Stimulated activated effector memory CD8-positive, alpha-beta T cell treated with anti-CD3 and anti-CD28 coated beads, Interleukin-12 subunit alpha, Interleukin-12 subunit beta, amount 100 ng/mL, for 72 hours (primary cell): ENCODE measurements around the gene CLN5.
"Not testable (repeated sequence)": the region's sequence is repeated elsewhere in the genome, so short reads cannot be mapped to it uniquely, and the experiment has no call there.

Source experiments
- ATAC-seq: fragments of 150-1000 bp; cut with Tn5 transposase; 2 replicates; pipeline ENCODE4 v1.10.0; 2021
- DNase-seq, 2 donors: peaks; one replicate each; pipeline ENCODE4 v3.0.0; 2021 to 2022; ENCODE audit warnings: low spot score in 2 of 2
- H3K27ac Mint-ChIP-seq: one replicate; pipeline ENCODE4 v1.8.0; 2022; ENCODE audit warnings: mild to moderate bottlenecking, mixed read lengths
- H3K36me3 Mint-ChIP-seq: one replicate; pipeline ENCODE4 v1.8.0; 2022; ENCODE audit warnings: mild to moderate bottlenecking, mixed read lengths
- H3K4me1 Mint-ChIP-seq: one replicate; pipeline ENCODE4 v1.8.0; 2022; ENCODE audit warnings: mixed read lengths
- H3K4me3 Mint-ChIP-seq: one replicate; pipeline ENCODE4 v1.8.0; 2022; ENCODE audit warnings: mild to moderate bottlenecking, mixed read lengths
- H3K9me3 Mint-ChIP-seq: one replicate; pipeline ENCODE4 v1.8.0; 2022; ENCODE audit warnings: mixed read lengths

CLN5 gene

DNA sequence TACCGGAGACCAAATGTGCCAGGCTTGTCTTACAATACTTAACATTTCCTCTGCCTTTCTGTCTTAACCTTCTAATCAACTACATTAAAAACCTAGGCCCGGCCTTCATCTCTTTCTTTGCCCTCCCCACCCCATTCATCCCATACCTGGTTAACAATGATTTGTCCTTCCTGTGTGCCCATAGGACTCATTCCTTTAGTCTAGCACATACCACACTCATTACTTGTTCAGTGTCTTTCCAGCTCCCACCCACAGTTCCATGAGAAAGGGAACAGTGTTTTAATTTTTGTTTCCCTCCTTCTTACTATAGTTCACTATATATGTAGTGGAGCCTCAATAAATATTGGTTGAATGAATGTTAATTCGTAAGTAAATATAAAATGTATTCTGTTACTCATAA lies 2.4 kb downstream of the CLN5 start:
- H3K4me3 Mint-ChIP-seq = peak overlapping the region; percentile 91
- H3K4me1 Mint-ChIP-seq = peaks cover 42% of the 10 kb centered on the region
- H3K9me3 Mint-ChIP-seq = no peaks in the 10 kb centered on the region

DNA sequence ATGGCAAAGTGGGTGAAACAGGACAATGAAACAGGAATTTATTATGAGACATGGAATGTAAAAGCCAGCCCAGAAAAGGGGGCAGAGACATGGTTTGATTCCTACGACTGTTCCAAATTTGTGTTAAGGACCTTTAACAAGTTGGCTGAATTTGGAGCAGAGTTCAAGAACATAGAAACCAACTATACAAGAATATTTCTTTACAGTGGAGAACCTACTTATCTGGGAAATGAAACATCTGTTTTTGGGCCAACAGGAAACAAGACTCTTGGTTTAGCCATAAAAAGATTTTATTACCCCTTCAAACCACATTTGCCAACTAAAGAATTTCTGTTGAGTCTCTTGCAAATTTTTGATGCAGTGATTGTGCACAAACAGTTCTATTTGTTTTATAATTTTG lies 8.6 kb downstream of the CLN5 start:
- no peak overlapping the region for H3K27ac Mint-ChIP-seq
- H3K4me3 Mint-ChIP-seq = no peak overlapping the region
- ATAC-seq (no peak), DNase-seq (no peak)
- H3K36me3 Mint-ChIP-seq = peaks cover 83% of the 10 kb centered on the region
- no peaks in the 10 kb centered on the region for H3K9me3 Mint-ChIP-seq
- H3K4me1 Mint-ChIP-seq = no peaks in the 10 kb centered on the region

More for the DNA sequence above, 2.4 kb downstream of the CLN5 start:
- ATAC-seq (no peak), DNase-seq (peak in 1 of 2 donors; percentile 32)
- no peak overlapping the region for H3K27ac Mint-ChIP-seq
- H3K36me3 Mint-ChIP-seq = peaks cover 55% of the 10 kb centered on the region

DNA sequence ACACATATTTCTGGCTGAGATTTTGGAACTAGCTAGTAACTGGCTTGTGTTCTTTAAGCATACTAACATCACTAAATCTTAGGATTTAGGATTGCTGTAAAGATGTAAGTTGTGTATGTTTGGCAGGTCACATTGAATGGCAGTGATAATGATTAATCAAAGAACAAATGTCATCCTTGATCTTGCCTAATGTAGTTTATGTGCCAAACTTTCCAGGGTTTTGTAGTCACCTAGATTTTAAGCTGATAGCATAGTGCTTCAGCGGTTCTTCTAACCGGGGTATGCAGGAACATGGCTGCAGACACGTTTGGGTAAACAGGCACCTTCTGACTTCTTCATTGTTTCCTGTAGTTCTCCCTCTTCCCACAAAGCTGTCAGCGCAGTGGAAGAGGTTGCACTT lies 9.7 kb downstream of the CLN5 start:
- Mint-ChIP-seq H3K27ac (no peak overlapping the region), H3K4me1 (no peaks in the 10 kb centered on the region), H3K36me3 (peaks cover 80% of the 10 kb centered on the region), H3K4me3 (no peak overlapping the region), H3K9me3 (no peaks in the 10 kb centered on the region)
- ATAC-seq (no peak), DNase-seq (no peak)

DNA sequence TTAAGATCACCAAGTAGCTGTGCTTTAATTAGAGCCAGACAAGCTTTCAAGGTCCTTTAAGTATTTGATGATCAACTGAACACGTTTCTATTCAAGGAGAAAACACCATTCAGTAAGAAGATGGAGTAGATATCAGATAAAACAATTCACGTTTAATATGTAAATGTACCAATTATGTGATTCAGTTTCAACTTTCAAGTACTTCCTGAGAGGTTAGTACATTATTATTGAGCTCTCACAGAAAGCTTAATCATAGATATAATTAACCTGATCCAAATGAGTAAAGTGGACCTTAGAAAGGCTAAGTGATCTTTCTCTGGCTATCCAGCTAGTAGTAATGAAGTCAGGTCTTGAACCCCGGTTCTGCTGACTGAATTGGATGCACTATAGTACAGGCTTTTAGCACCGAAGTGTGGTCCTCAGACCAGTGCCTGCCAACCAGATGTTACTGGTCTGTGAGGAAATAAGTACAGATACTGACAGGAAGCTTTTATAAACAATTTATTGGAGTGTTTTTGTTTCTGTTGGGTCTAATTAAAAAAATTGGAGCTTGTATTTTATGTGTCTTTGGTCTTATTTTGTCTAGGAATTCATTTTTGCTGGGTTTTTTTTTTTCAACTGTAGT lies 10.2 kb downstream of the CLN5 start:
- Mint-ChIP-seq H3K27ac (no peak overlapping the region), H3K36me3 (peaks cover 82% of the 10 kb centered on the region)
- DNase-seq = no peak

GRCh38 chr13:77002590-77003190 lies 10.8 kb downstream of the CLN5 start:
- H3K4me3 Mint-ChIP-seq = no peak overlapping the region
- ATAC-seq = no peak
- H3K4me1 Mint-ChIP-seq = no peaks in the 10 kb centered on the region
- H3K9me3 Mint-ChIP-seq = no peaks in the 10 kb centered on the region
- H3K36me3 Mint-ChIP-seq = peaks cover 82% of the 10 kb centered on the region
- no peak overlapping the region for H3K27ac Mint-ChIP-seq
- DNase-seq = no peak

More for the DNA sequence above, 10.2 kb downstream of the CLN5 start:
- no peak for ATAC-seq
- Mint-ChIP-seq H3K4me3 (no peak overlapping the region), H3K9me3 (no peaks in the 10 kb centered on the region), H3K4me1 (no peaks in the 10 kb centered on the region)

DNA sequence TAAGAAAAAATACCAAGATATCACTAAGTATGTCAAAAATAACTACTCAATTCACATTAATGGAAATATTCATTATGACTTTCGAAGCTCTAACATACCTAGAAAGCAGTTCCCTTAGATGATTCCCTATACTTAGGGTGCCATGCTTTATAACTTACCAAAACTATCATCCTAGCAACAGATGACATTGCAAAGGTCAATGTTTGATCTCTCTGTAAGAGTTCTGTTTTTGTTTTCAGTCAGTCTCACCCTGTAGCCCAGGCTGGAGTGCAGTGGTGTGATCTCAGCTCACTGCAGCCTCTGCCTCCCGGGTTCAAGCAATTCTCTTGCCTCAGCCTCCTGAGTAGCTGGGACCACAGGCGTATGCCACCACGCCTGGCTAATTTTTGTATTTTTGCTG lies 16.5 kb downstream of the CLN5 start:
- not testable (repeated sequence) for DNase-seq, H3K9me3 Mint-ChIP-seq, H3K4me3 Mint-ChIP-seq
- Mint-ChIP-seq H3K4me1 (peaks cover 17% of the 10 kb centered on the region), H3K36me3 (peaks cover 94% of the 10 kb centered on the region), H3K27ac (peak overlapping the region; percentile 58)
- peak; percentile 55 for ATAC-seq

DNA sequence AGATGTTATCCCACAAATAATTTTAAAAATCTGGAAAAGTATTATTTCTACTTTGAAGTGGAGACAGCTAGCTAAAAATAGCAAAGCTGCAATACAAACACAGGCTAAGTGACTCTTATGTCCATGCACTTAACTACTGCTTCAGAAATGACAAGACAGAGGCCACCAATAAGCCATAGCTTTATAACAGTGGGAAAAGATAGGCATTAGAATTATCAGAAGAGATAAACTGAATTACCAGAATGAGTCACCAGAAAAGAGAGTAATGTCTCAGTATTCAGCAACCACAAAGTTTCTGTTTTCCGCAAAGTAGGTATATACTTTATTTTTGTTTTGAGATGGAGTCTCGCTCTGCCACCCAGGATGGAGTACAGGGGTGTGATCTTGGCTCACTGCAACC lies 17.1 kb downstream of the CLN5 start:
- Mint-ChIP-seq H3K27ac (peak overlapping the region; percentile 58), H3K36me3 (peaks cover 94% of the 10 kb centered on the region), H3K4me3 (no peak overlapping the region), H3K9me3 (no peaks in the 10 kb centered on the region), H3K4me1 (peaks cover 24% of the 10 kb centered on the region)
- ATAC-seq (peak; percentile 98), DNase-seq (no peak)

DNA sequence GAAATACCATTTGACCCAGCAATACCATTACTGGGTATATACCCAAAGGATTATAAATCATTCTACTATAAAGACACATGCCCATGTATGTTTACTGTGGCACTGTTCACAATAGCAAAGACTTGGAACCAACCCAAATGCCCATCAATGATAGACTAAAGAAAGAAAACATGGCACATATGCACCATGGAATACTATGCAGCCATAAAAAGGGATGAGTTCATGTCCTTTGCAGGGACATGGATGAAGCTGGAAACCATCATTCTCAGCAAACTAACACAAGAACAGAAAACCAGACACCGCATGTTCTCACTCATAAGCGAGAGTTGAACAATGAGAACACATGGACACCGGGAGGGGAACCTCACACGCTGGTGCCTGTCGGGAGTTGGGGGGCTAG lies 17.8 kb downstream of the CLN5 start:
- H3K27ac Mint-ChIP-seq = peak overlapping the region; percentile 58
- ATAC-seq, H3K9me3 Mint-ChIP-seq, H3K4me3 Mint-ChIP-seq, DNase-seq: not testable (repeated sequence)
- peaks cover 30% of the 10 kb centered on the region for H3K4me1 Mint-ChIP-seq
- H3K36me3 Mint-ChIP-seq = peaks cover 94% of the 10 kb centered on the region

DNA sequence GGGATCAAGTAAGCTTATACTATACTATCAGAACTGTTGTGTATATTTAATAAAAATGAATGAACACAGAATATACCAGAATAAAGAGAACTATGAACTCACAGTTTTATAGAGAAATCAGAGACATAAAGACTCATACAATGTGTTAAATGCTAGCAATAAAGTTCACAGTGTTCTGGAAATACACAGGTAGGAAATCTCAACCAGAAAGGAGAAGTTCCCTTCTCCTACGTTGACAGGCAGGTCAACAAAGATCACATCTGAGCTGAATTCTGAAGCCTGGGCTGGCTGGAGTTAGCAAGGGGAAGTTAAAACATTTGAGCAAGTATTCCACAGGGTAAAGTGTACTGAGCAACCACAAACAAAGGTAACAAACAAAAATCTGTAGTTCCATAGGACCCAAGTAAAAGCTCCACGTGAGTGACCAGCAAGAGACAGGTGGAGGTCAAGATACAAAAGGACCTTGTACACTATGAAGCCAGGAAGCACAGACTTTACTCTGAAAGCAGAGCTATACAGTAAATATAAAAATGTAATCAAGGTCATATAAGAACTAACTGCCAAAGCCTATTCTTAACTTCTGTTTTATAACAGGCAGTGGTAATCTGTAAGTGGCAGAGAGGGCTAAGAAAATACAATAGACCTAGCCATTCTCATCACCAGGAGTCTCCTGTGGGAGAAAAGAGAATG lies 22.1 kb downstream of the CLN5 start:
- H3K9me3 Mint-ChIP-seq = no peaks in the 10 kb centered on the region
- H3K4me1 Mint-ChIP-seq = peaks cover 37% of the 10 kb centered on the region
- DNase-seq (no peak), ATAC-seq (no peak)
- peaks cover 100% of the 10 kb centered on the region for H3K36me3 Mint-ChIP-seq
- no peak overlapping the region for H3K27ac Mint-ChIP-seq
- H3K4me3 Mint-ChIP-seq = no peak overlapping the region

GRCh38 chr13:77014906-77015685 lies 23.2 kb downstream of the CLN5 start:
- ATAC-seq (no peak), DNase-seq (no peak)
- no peak overlapping the region for H3K4me3 Mint-ChIP-seq
- no peak overlapping the region for H3K27ac Mint-ChIP-seq
- H3K36me3 Mint-ChIP-seq = peaks cover 100% of the 10 kb centered on the region
- H3K9me3 Mint-ChIP-seq = no peaks in the 10 kb centered on the region
- peaks cover 31% of the 10 kb centered on the region for H3K4me1 Mint-ChIP-seq

DNA sequence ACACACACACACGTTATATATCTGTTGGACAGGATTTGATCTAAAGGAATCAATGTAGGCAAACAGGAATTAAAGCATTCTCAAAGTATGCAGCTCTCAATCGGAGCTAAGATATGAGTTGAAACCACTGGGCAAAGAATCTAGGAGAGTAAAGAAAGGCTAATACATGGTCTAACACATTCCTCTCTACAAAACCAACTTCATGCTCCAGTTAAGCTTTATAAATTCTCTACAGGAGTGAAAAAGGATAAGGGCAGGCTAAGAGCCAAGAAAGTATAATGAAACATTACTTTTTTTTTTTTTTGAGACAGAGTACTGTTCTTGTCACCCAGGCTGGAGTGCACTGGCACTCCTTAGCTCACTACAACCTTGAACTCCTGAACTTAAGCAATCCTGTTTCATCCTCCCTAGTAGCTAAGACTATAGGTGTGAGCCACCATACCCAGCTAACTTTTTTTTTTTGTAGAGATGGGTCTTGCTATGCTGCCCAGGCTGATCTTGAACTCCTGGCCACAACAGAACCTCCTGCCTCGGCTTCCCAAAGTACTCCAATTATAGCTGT lies 24.5 kb downstream of the CLN5 start:
- peaks cover 31% of the 10 kb centered on the region for H3K4me1 Mint-ChIP-seq
- peaks cover 100% of the 10 kb centered on the region for H3K36me3 Mint-ChIP-seq
- no peak for ATAC-seq
- H3K4me3 Mint-ChIP-seq = no peak overlapping the region
- no peak for DNase-seq
- no peaks in the 10 kb centered on the region for H3K9me3 Mint-ChIP-seq
- peak overlapping the region; percentile 24 for H3K27ac Mint-ChIP-seq

DNA sequence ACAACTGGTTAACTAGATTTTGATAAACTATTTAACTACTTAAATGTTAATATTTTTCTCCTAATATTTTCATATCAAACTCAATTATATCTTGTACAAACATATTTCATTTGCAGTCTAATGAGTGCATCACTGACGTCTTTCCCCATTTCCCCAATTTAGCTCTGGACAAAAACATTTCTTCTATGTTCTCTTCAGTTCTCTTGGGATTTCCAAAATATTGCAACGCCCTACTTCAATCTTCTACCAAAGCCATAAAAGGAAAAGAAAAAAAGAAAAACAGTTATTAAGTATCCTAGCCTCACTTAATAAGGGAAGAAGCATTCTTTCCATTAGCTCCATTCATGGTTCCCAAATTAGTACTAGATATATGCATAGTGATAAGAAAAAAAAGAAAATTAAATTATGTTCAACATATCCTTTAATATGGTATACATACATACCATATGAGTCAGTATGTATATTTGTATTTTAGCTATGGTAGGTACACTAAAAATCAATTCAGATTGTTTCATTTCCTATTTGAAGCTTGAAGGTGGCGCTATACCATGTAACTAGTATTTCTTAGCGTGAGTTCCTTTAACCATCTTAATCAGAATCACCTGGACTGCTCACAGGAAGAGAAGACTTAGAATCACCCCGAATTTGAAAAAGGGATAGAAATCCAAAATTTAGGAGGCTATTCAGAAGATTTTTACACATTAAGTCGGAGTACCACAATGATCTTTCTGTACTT lies 25.2 kb downstream of the CLN5 start:
- Mint-ChIP-seq H3K27ac (peak overlapping the region; percentile 24), H3K4me3 (no peak overlapping the region), H3K36me3 (peaks cover 100% of the 10 kb centered on the region), H3K9me3 (no peaks in the 10 kb centered on the region), H3K4me1 (peaks cover 34% of the 10 kb centered on the region)
- DNase-seq = no peak
- no peak for ATAC-seq

DNA sequence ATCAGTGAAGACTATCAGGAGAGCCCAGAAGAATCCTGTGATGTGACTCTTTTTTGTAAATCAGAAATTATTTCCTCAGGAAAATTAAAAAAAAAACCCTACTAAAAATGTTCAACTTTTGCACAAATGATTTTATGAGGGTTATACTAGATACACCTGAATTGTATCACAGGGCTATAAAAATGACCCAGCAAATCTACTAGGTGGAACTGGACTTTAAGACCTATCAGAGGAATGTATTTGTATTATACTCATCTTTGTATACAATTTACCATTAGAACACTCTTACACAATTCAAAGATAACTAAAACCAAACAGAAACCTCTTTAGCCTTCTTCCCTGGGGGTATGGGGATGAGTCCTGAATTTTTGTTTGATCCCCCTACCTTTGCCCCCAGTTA lies 27.9 kb downstream of the CLN5 start:
- DNase-seq (no peak), ATAC-seq (no peak)
- Mint-ChIP-seq H3K27ac (no peak overlapping the region), H3K4me3 (no peak overlapping the region), H3K36me3 (peaks cover 96% of the 10 kb centered on the region), H3K4me1 (peaks cover 36% of the 10 kb centered on the region), H3K9me3 (no peaks in the 10 kb centered on the region)

DNA sequence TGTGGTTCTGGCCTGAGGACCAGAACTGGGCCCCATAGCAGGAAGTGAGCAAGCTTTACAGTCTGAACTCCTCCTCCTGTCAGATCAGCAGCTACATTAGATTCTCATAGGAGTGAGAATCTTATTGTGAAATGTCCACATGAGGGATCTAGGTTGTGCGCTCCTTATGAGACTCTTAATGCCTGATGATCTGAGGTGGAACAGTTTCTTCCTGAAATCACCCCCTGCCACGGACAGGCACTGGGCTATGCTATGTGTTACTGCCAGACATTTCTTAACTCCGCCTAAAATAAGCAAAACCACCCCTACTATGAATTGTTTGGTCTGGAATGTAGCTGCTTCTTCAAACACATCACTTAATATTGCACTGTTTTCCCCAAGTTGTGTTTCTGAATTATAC lies 30.5 kb downstream of the CLN5 start:
- Mint-ChIP-seq H3K36me3 (peaks cover 95% of the 10 kb centered on the region), H3K27ac (peak overlapping the region; percentile 43)

More for the DNA sequence above, 30.5 kb downstream of the CLN5 start:
- peak overlapping the region; percentile 14 for H3K4me3 Mint-ChIP-seq
- no peaks in the 10 kb centered on the region for H3K9me3 Mint-ChIP-seq
- DNase-seq (no peak), ATAC-seq (no peak)
- peaks cover 45% of the 10 kb centered on the region for H3K4me1 Mint-ChIP-seq
